Large intestine (tissue), 3 donors: ENCODE data around the gene GGT5. TPM values are rescaled to one million over a fixed set of nuclear protein-coding genes. Genes with fewer than 3 reads are reported as not detected.
"Not testable (repeated sequence)": the region's sequence is repeated elsewhere in the genome, so short reads cannot be mapped to it uniquely, and the experiment has no call there.

ENCODE experiments used
- DNase-seq, 2 donors: peaks; one replicate each; pipeline versions ENCODE4 v3.0.0 to v3.0.0-alpha.2; 2013
- H3K27ac ChIP-seq: one replicate; pipeline ENCODE4 v1.5.1; 2013; ENCODE audit warnings: low read length
- H3K27me3 ChIP-seq: 2 replicates; pipeline ENCODE4 v1.6.1; 2013; ENCODE audit warnings: low read length; ENCODE audit not compliant: control insufficient read depth, insufficient read depth
- H3K36me3 ChIP-seq: 2 replicates; pipeline ENCODE4 v1.6.1; 2013; ENCODE audit warnings: low read length; ENCODE audit not compliant: control insufficient read depth, insufficient read depth
- H3K4me1 ChIP-seq: one replicate; pipeline ENCODE4 v1.6.1; 2013; ENCODE audit warnings: low read length; ENCODE audit not compliant: control insufficient read depth, insufficient read depth
- H3K4me3 ChIP-seq: one replicate; pipeline ENCODE4 v1.5.1; 2013; ENCODE audit warnings: low read length
- H3K9me3 ChIP-seq: one replicate; pipeline ENCODE4 v1.6.1; 2013; ENCODE audit warnings: mild to moderate bottlenecking, low read depth, low read length, moderate library complexity; ENCODE audit not compliant: control insufficient read depth
- WGBS: methylation state at CpG from one replicate; pipeline ENCODE4 v1.1.5; 2013; ENCODE audit warnings: low lambda C conversion rate; ENCODE audit not compliant: insufficient coverage; 5-methylcytosine and 5-hydroxymethylcytosine counted together
- polyA plus RNA-seq: library from polyadenylated mRNA; unstranded; fragments of 120-200 nt; gene quantifications from one replicate; pipeline ENCODE4 v1.2.1, GENCODE V29; 2013

GGT5 gene
- polyA plus RNA-seq, 1 donor: 9.2 TPM

DNA sequence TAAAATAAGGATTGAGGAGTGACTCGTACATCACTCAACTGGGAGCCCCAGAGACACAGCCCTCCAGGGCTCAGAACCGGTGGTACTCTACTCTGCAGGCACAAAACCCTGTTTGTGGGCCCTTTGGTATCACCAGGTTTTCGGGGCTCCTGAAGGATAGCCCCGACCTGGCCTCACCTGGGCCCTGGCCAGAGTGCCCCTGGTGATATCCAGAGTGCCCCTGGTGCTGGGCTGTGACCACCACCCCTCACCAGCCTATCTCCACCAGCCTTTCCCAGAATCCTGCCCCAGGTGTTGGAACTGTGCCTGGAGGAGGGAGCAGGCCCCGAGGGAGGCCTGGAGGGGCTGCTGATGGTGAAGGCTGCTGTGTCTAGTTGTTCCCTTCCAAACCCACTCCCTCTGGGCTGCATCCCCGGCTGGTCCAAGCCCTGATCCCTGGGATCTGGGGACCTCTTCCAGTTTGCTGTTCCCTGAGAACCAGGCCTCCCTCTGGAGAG is 2.2 kb upstream of the GGT5 start:
- Histone ChIP-seq H3K36me3 (no peaks in the 10 kb centered on the region), H3K27ac (peak overlapping the region; percentile 44), H3K27me3 (no peaks in the 10 kb centered on the region), H3K9me3 (no peaks in the 10 kb centered on the region), H3K4me1 (peaks cover 20% of the 10 kb centered on the region), H3K4me3 (no peak overlapping the region)
- no peak for DNase-seq
- no CpG with 5 or more reads among the region's 6 CpGs for WGBS

DNA sequence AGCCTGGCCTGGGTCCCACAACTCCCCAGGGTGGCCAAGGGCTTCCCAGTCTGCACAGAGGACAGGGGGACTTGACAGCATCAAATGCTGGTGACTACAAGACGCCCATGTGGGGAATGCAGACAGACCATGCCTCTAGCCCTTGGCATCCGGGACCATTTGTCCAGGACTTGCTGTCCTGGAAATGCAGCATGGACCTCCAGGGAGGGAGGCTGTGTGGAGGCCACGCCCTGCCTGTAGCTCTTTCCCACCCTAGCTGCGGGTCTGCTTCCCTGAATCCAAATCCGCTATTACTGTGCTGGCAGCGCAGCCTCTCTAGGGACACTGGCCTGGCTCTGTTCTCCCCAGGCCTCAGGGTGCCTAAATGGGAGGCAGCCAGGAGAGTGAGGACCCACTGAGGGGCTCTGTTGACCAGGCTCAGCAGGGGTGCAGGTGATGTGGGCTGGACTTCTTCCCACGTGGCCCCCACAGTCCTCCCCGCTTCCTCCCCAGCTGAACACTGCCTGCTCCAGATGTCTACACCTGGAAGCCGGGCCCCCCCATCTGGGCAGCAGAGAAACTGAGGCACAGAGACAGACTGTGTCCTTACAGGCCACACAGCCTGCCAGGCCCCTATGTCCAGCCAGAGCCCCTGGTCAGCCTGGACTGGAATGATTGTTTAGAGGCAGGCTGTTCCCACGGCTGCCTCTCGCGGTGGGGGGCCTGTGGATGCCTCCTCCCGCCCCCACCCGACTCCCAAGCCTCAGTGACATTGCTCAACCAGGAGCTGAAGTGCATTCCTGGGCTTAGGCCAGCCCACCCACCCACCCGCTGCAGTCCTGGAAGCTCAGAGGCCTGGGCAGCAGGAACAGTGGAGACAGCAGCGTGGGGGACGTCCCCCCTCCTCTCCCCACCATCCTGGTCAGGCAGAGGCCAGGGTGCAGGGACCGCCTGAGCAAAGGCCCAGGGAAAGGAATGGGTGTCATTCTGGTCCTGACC is 991 bp upstream of the GGT5 start:
- not testable (repeated sequence) for H3K9me3 ChIP-seq, H3K4me3 ChIP-seq, H3K27me3 ChIP-seq, H3K36me3 ChIP-seq
- H3K4me1 ChIP-seq: peaks cover 20% of the 10 kb centered on the region
- DNase-seq: peak in 1 of 2 donors; percentile 15
- no CpG with 5 or more reads among the region's 18 CpGs for WGBS
- peak overlapping the region; percentile 36 for H3K27ac ChIP-seq

DNA sequence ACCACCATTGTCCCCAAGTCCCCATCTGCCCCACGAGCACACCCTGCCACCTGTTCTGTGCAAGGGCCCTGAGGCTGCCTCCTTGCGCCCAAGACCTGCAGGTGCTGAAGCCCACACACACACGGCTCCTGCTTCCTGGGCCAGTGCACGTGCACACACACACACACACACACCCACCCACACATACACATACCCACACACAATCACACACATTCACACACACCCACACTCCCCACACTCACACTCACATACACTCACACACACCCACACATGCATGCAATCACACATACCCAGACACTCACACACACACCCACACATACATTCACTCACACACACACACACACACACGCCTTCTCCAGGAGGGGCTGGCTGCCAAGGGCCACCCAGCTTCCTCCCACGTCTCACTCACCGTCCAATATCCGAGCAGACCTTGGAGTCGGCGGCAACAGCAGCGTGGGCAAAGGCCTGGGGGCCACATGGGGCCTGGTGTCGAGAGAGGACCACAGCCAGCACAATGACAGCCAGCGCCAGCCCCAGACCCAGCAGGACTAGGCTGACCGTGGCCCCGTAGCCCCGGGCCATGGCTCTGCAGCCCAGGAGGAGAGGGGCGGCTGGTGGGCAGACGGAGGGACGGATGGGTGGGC is 616 bp downstream of the GGT5 start:
- DNase-seq: peak in 1 of 2 donors; percentile 8
- H3K4me3 ChIP-seq: peak overlapping the region; percentile 16
- WGBS: 83% methylated on average over 1 of the region's 19 CpGs
- H3K4me1 ChIP-seq: peaks cover 20% of the 10 kb centered on the region
- H3K9me3 ChIP-seq: no peaks in the 10 kb centered on the region
- H3K27me3 ChIP-seq: no peaks in the 10 kb centered on the region
- peak overlapping the region; percentile 67 for H3K27ac ChIP-seq
- no peaks in the 10 kb centered on the region for H3K36me3 ChIP-seq

DNA sequence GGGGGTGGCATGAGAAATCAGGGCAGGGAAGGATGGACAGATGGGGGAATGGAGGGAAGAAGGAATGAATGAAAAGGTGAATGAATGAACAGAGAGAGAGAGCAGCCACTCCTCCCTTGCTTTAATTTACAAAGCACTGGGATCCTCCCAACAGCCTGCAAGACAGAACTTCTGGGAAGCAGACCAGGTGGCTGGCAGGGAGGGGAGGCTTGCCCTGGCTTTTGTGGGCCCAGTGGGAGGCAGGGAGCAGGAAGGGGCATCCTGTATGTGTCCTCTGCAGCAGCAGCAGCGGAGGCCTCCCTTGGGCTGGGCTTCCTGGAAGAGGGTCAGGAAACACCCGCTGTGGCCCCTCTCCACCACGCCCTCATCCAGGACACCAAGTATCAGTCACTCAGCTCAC is 1.5 kb downstream of the GGT5 start:
- H3K4me3 ChIP-seq, H3K27me3 ChIP-seq, H3K36me3 ChIP-seq, H3K27ac ChIP-seq, H3K9me3 ChIP-seq: not testable (repeated sequence)
- H3K4me1 ChIP-seq: peaks cover 20% of the 10 kb centered on the region
- DNase-seq: peak in 1 of 2 donors; percentile 8
- no CpG with 5 or more reads among the region's 3 CpGs for WGBS

DNA sequence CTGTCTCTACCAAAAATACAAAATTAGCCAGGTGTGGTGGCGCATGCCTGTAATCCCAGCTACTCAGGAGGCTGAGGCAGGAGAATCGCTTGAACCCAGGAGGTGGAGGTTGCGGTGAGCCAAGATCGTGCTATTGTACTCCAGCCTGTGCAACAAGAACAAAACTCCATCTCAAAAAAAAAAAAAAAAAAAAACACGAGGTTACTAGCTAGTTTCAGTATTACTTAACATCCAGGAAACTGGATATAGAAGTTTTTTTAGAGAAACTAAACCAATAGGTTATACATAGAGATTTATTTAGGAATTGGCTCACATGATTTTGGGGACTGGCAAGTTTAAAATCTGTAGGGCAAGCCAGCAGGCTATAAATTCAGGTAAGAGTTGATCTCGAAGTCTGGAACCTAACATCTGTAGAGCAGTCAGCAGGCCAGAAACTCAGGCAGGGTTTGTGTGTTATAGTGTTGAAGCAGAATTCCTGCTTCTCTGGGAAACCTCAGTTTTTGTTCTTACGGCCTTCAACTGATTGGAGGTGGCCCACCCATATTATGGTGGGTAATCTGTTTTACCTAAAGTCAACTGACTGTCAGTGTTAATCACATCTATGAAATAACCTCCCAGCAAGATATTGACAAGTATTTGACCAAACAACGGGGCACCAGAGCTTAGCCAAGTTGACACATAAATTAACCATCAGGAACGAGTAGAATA is 3.7 kb downstream of the GGT5 start:
- H3K27ac ChIP-seq: not testable (repeated sequence)

DNA sequence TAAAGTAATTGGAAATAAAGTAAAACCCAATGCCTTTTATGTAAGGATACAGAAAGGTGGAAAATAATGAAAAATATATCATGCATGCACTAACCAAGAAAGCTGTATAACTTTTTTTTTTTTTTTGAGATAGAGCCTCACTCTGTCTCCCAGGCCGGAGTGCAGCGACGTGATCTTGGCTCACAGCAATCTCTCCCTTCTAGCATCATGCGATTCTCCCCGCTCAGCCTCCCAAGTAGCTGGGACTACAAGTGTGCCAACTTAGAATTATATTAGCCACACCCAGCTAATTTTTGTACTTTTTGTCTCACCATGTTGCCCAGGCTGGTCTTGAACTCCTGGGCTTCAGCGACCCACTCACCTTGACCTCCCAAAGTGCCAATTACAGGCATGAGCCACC is 4.5 kb downstream of the GGT5 start:
- no peak for DNase-seq
- no peak overlapping the region for H3K4me3 ChIP-seq
- WGBS: no CpG with 5 or more reads among the region's 6 CpGs
- peaks cover 11% of the 10 kb centered on the region for H3K4me1 ChIP-seq
- no peaks in the 10 kb centered on the region for H3K36me3 ChIP-seq
- H3K9me3 ChIP-seq: no peaks in the 10 kb centered on the region
- no peak overlapping the region for H3K27ac ChIP-seq
- no peaks in the 10 kb centered on the region for H3K27me3 ChIP-seq

More for the DNA sequence above, 3.7 kb downstream of the GGT5 start:
- H3K36me3 ChIP-seq, H3K4me3 ChIP-seq, H3K9me3 ChIP-seq, H3K27me3 ChIP-seq, DNase-seq: not testable (repeated sequence)
- whole genome bisulfite sequencing: no CpG with 5 or more reads among the region's 9 CpGs
- H3K4me1 ChIP-seq: peaks cover 13% of the 10 kb centered on the region

DNA sequence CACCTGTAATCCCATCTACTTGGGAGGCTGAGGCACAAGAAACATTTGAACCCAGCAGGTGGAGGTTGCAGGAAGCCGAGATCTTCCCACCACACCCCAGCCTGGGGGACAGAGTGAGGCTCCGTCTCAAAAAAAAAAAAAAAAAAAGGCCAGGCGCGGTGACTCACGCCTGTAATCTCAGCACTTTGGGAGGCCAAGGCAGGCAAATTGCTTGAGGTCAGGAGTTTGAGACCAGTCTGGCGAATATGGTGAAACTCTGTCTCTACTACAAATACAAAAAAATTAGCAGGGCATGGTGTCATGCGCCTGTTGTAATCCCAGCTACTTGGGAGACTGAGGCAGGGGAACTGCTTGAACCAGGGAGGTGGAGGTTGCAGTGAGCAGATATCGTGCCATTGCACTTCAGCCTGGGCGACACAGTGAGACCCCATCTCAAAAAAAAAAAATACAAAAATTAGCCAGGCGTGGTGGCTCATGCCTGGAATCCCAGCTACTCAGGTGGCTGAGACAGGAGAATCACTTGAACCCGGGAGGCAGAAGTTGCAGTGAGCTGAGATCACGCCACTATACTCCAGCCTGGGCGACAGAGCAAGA is 6.7 kb downstream of the GGT5 start:
- not testable (repeated sequence) for H3K36me3 ChIP-seq

DNA sequence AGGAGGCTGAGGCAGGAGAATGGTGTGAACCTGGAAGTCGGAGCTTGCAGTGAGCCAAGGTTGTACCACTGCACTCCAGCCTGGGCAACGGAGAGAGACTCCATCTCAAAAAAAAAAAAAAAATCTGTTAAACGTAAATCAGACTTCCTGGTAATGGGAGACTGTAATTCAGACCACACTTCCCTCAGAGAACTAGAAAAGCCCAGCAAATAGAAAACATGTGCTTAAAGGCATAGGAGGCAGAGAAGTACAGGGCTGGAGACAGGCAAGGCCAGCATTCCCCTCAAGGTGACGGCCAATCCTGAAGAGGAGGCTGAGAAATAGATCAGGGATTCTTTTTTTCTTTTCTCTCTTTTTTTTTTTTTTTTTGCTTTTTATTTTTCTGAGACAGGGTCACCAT is 8.2 kb downstream of the GGT5 start:
- Histone ChIP-seq H3K27me3 (no peaks in the 10 kb centered on the region), H3K27ac (no peak overlapping the region), H3K36me3 (no peaks in the 10 kb centered on the region), H3K4me3 (no peak overlapping the region), H3K4me1 (no peaks in the 10 kb centered on the region), H3K9me3 (no peaks in the 10 kb centered on the region)
- 100% methylated on average over 1 of the region's 4 CpGs for WGBS
- no peak for DNase-seq

More for the DNA sequence above, 6.7 kb downstream of the GGT5 start:
- no CpG with 5 or more reads among the region's 13 CpGs for WGBS
- H3K27ac ChIP-seq, H3K4me1 ChIP-seq, H3K27me3 ChIP-seq, DNase-seq, H3K4me3 ChIP-seq, H3K9me3 ChIP-seq: not testable (repeated sequence)

DNA sequence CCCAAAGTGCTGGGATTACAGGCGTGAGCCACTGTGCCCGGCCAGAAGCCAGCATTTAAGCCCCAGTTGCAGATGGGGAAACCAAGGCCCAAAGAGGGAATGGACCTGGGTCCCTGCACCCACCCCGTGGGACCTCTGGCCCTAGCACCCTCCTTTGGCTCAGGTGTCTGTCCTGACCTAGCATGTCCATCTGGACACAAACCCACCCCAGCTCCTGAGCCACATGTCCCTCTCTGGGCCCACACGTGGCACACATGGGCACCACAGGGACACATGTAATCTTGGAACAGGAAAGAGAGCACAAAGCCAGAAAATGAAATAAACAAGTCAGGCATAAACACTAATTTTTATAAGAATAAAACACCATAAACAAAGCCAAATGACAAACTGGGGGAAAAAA is 9.6 kb downstream of the GGT5 start:
- no peaks in the 10 kb centered on the region for H3K9me3 ChIP-seq
- H3K27ac ChIP-seq: no peak overlapping the region
- H3K4me3 ChIP-seq: no peak overlapping the region
- H3K27me3 ChIP-seq: no peaks in the 10 kb centered on the region
- no peaks in the 10 kb centered on the region for H3K36me3 ChIP-seq
- no CpG with 5 or more reads among the region's 4 CpGs for WGBS
- no peaks in the 10 kb centered on the region for H3K4me1 ChIP-seq
- DNase-seq: no peak

DNA sequence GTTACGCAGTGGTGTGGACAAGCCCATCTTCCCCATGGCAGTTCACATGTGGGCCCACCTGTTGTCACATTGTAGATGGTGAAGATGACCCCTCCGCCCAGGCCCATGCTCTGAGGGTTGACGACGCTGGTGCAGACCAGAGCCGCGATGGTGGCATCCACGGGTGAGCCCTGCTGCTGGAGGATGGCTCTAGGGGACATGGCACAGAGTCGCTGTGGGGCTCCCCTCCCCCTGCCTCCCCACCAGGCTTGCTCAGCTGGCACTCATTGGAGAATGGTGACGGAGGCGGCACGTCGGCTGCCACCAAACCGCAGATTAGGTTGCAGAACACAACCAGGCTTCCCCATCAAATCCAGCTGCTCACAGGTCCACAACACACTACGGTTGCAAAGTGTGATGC is 11.1 kb downstream of the GGT5 start:
- H3K27me3 ChIP-seq: no peaks in the 10 kb centered on the region
- H3K4me1 ChIP-seq: no peaks in the 10 kb centered on the region
- no CpG with 5 or more reads among the region's 14 CpGs for WGBS
- DNase-seq: no peak
- H3K9me3 ChIP-seq: no peaks in the 10 kb centered on the region
- H3K36me3 ChIP-seq: no peaks in the 10 kb centered on the region
- no peak overlapping the region for H3K27ac ChIP-seq
- no peak overlapping the region for H3K4me3 ChIP-seq
